Endothelial cell (in vitro differentiated cells): ENCODE results near the gene SAMD4B. TPM values are rescaled to one million over a fixed set of nuclear protein-coding genes. Genes with fewer than 3 reads are reported as not detected.

Source experiments
- DNase-seq: peaks from one replicate; pipeline ENCODE4 v3.0.0; 2021; ENCODE audit warnings: low spot score
- H3K27ac Mint-ChIP-seq: one replicate; pipeline ENCODE4 v1.8.0; 2021; ENCODE audit warnings: mixed read lengths, inconsistent platforms; ENCODE audit not compliant: unreplicated experiment
- H3K27me3 Mint-ChIP-seq: one replicate; pipeline ENCODE4 v1.8.0; 2021; ENCODE audit warnings: mild to moderate bottlenecking, moderate library complexity, mixed read lengths, inconsistent platforms; ENCODE audit not compliant: unreplicated experiment
- H3K36me3 Mint-ChIP-seq: one replicate; pipeline ENCODE4 v1.8.0; 2021; ENCODE audit warnings: mild to moderate bottlenecking, low read depth, mixed read lengths, inconsistent platforms; ENCODE audit not compliant: unreplicated experiment
- H3K4me1 Mint-ChIP-seq: one replicate; pipeline ENCODE4 v1.8.0; 2021; ENCODE audit warnings: mild to moderate bottlenecking, mixed read lengths, inconsistent platforms; ENCODE audit not compliant: unreplicated experiment
- H3K4me3 Mint-ChIP-seq: one replicate; pipeline ENCODE4 v1.8.0; 2021; ENCODE audit warnings: mild to moderate bottlenecking, mixed read lengths, inconsistent platforms; ENCODE audit not compliant: unreplicated experiment
- H3K9me3 Mint-ChIP-seq: one replicate; pipeline ENCODE4 v1.8.0; 2021; ENCODE audit warnings: mixed read lengths, inconsistent platforms; ENCODE audit not compliant: unreplicated experiment
- total RNA-seq: library from RNA; stranded (reverse); fragmentation: NEBNext Ultra II Directional; extraction: Animal tissue kit (Norgen Biotek cat#: 25700); gene quantifications from one replicate; pipeline ENCODE4 v1.2.1, GENCODE V29; 2021; ENCODE audit not compliant: unreplicated experiment
- TF ChIP-seq, protein P1 (sequence below): fragments of 200-600 bp; sonication (generic); IDR thresholded peaks from one replicate; pipeline ENCODE4 v1.5.0; 2021; ENCODE audit warnings: antibody characterized with exemption; ENCODE audit not compliant: unreplicated experiment

Gene SAMD4B
- total RNA-seq, 1 donor from 2014 or later, result 127 TPM

- Mint-ChIP-seq H3K27me3 (peaks cover 14% of the 10 kb centered on the region), H3K27ac (no peak overlapping the region), H3K4me1 (peaks cover under 1% of the 10 kb centered on the region), H3K36me3 (peaks cover under 1% of the 10 kb centered on the region), H3K4me3 (no peak overlapping the region), H3K9me3 (no peaks in the 10 kb centered on the region)
- TF ChIP-seq, protein P1, sequence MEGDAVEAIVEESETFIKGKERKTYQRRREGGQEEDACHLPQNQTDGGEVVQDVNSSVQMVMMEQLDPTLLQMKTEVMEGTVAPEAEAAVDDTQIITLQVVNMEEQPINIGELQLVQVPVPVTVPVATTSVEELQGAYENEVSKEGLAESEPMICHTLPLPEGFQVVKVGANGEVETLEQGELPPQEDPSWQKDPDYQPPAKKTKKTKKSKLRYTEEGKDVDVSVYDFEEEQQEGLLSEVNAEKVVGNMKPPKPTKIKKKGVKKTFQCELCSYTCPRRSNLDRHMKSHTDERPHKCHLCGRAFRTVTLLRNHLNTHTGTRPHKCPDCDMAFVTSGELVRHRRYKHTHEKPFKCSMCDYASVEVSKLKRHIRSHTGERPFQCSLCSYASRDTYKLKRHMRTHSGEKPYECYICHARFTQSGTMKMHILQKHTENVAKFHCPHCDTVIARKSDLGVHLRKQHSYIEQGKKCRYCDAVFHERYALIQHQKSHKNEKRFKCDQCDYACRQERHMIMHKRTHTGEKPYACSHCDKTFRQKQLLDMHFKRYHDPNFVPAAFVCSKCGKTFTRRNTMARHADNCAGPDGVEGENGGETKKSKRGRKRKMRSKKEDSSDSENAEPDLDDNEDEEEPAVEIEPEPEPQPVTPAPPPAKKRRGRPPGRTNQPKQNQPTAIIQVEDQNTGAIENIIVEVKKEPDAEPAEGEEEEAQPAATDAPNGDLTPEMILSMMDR, result no peak
- DNase-seq, result no peak
Observed at GRCh38 chr19:39314016-39314728, 28.0 kb upstream of the SAMD4B start.

GRCh38 chr19:39315933-39316332, 26.3 kb upstream of the SAMD4B start:
- Mint-ChIP-seq H3K27ac (no peak overlapping the region), H3K9me3 (no peaks in the 10 kb centered on the region), H3K36me3 (peaks cover 5% of the 10 kb centered on the region), H3K4me3 (no peak overlapping the region), H3K27me3 (peaks cover 13% of the 10 kb centered on the region), H3K4me1 (peaks cover 5% of the 10 kb centered on the region)
- DNase-seq, result no peak
- TF ChIP-seq, protein P1, result no peak

DNA sequence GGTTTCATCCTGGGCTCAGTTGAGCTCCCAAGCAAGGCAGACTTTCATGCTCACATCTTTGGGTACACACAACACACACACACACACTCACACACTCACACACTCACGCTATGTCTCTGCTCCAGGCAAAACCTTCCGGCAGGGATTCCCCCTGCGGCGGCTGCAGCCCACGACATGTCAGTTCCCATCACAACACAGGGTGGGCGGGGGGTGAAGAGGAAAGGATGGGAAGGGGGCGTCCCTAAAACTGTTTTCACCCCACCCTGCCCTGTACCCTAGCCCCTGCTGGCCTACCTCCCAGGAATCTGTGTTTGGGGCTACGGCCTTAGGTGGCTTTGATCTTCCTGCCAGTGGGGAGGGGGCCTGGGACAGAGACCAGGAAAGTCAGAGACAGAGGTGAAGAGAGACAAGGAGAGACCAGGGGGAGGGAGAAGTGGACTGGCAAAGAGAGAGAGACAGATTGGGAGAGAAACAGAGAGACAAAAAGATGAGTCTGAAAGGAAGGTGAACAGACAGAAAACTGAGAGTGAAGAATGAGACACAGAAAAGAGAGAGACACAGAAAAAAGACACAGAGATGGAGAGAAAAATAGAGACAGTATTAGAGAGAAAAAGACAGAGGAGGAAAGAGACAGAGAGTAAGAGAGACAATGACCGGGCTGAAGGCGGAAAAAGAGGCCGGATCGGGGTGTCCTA, 25.4 kb upstream of the SAMD4B start:
- no peak overlapping the region for H3K27ac Mint-ChIP-seq
- TF ChIP-seq, protein P1, result no peak
- no peaks in the 10 kb centered on the region for H3K9me3 Mint-ChIP-seq
- peaks cover 18% of the 10 kb centered on the region for H3K27me3 Mint-ChIP-seq
- H3K4me1 Mint-ChIP-seq, result peaks cover 12% of the 10 kb centered on the region
- DNase-seq, result no peak
- H3K36me3 Mint-ChIP-seq, result peaks cover 12% of the 10 kb centered on the region
- no peak overlapping the region for H3K4me3 Mint-ChIP-seq

GRCh38 chr19:39317476-39317875, 24.7 kb upstream of the SAMD4B start:
- no peak for DNase-seq
- Mint-ChIP-seq H3K9me3 (no peaks in the 10 kb centered on the region), H3K27ac (no peak overlapping the region), H3K27me3 (peaks cover 18% of the 10 kb centered on the region), H3K4me1 (peaks cover 12% of the 10 kb centered on the region), H3K4me3 (no peak overlapping the region), H3K36me3 (peaks cover 12% of the 10 kb centered on the region)
- TF ChIP-seq, protein P1, result no peak

DNA sequence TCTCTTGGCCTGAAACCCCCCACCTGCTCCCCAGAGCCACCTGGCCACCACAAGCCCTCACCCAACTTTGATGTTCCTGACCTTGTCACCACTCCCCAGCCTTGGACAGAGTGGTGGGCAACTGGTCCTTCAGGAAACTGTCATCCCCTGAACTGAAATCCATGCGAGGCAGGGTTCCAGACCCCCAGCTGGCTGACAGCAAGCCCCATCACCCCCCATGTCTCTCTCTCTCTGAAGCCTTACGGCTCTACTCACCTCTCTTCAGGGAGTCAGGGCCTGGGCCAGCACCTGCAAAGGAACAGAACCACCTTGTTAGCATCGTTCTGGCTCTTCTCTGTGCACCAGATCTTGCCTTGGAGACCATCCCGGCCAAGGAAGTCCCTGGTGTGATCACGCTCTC, 24.1 kb upstream of the SAMD4B start:
- Mint-ChIP-seq H3K27ac (no peak overlapping the region), H3K4me1 (peaks cover 12% of the 10 kb centered on the region), H3K4me3 (no peak overlapping the region), H3K9me3 (no peaks in the 10 kb centered on the region), H3K27me3 (peaks cover 23% of the 10 kb centered on the region), H3K36me3 (peaks cover 12% of the 10 kb centered on the region)
- TF ChIP-seq, protein P1, result no peak
- no peak for DNase-seq
